Mononuclear cell (primary cell): Measurements from ENCODE around the gene MRPS27. TPM values are rescaled to one million over a fixed set of nuclear protein-coding genes. Genes with fewer than 3 reads are reported as not detected.

Source experiments
- H3K27me3 ChIP-seq: 2 replicates; pipeline ENCODE4 v1.6.0; 2011; ENCODE audit warnings: low read length, control low read depth; ENCODE audit not compliant: insufficient read depth
- H3K4me1 ChIP-seq: 2 replicates; pipeline ENCODE4 v1.5.1; 2011; ENCODE audit warnings: mild to moderate bottlenecking, low read length, control low read depth; ENCODE audit not compliant: insufficient read depth
- H3K4me3 ChIP-seq: 2 replicates; pipeline ENCODE4 v1.5.1; 2011; ENCODE audit warnings: mild to moderate bottlenecking, low read length, moderate library complexity
- H3K9me3 ChIP-seq: 2 replicates; pipeline ENCODE4 v1.5.1; 2011; ENCODE audit warnings: low read depth, mild to moderate bottlenecking, control low read depth, low read length
- total RNA-seq: library from RNA; depleted of rRNA; stranded (reverse); fragments of >200 nt; gene quantifications from one replicate; pipeline ENCODE4 v1.2.3, GENCODE V29; 2012

The MRPS27 gene
- total RNA-seq, 1 donor = 45.1 TPM

DNA sequence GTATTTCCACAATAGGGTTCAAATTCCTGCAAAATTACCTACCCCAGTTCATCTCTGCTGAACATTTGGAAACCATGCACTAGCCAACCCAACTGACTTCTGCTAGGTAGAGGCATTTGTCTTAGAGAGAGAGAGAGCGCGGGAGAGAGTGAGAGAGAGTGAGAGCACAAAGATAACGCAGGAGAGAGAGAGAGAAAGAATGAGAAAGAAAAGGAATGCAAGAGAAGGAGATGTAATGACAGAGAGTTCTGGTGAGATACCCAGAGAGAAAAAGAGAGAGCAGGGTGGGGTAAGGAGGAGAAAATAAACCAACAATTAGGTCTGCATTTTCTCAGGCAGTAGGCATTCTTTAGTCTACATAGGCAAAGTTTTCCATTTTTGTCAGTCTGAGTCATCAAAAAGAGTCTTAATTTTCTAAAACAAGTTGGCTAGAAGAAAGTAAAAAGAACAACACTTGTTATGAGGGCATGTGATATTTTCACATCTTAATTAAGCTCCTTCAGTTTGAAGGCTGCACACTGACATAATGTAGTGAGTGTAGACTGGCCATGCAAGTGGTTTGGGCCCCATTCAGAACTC, 114.5 kb downstream of the MRPS27 start:
- H3K9me3 ChIP-seq = no peaks in the 10 kb centered on the region
- H3K4me3 ChIP-seq = no peak overlapping the region
- H3K4me1 ChIP-seq = no peaks in the 10 kb centered on the region
- H3K27me3 ChIP-seq = no peaks in the 10 kb centered on the region

DNA sequence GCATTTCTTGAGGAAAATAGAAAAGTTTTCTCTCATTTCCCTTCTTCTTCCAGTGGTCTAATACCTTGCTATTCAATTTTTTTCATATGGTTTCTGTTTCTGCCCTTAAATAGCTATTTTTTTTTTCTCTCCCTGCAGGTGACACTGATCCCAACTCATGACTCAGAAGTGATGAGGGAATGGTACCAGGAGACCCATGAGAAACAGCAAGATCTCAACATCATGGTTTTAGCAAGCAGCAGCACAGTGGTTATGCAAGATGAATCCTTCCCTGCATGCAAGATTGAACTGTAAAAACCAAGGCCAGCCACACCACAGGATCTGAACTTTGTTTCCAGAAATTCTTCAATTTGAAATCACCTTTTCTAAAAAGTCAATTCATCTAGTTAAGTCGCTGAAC, 115.1 kb downstream of the MRPS27 start:
- H3K4me3 ChIP-seq = no peak overlapping the region

DNA sequence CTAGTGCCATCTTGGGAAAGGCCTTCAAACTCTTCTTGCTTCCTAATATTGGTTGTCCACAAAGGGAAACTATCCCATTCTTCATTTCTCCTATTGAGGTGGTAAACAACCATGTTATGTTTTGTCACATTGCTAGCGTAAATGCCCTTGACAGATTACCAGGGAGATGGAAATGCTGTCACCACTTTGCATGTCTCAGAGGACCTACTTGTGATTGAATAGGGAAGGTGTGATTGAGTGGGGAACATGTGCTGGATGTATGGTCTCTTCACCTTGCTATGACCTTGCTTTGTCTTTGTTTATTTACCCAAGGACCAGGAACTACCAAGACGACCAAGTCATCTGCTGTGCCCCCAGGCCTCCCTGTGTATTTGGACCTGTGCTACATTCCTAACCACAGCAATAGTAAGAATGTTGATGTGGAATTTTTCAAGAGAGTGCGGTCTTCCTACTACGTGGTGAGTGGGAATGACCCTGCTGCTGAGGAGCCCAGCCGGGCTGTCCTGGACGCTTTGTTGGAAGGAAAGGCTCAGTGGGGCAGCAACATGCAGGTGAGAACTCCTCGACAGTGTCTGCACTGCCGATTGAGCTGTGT, 116.7 kb downstream of the MRPS27 start:
- Histone ChIP-seq H3K27me3 (no peaks in the 10 kb centered on the region), H3K4me3 (no peak overlapping the region), H3K9me3 (no peaks in the 10 kb centered on the region), H3K4me1 (no peaks in the 10 kb centered on the region)

More for the DNA sequence above, 115.1 kb downstream of the MRPS27 start:
- Histone ChIP-seq H3K27me3 (no peaks in the 10 kb centered on the region), H3K4me1 (no peaks in the 10 kb centered on the region), H3K9me3 (no peaks in the 10 kb centered on the region)

DNA sequence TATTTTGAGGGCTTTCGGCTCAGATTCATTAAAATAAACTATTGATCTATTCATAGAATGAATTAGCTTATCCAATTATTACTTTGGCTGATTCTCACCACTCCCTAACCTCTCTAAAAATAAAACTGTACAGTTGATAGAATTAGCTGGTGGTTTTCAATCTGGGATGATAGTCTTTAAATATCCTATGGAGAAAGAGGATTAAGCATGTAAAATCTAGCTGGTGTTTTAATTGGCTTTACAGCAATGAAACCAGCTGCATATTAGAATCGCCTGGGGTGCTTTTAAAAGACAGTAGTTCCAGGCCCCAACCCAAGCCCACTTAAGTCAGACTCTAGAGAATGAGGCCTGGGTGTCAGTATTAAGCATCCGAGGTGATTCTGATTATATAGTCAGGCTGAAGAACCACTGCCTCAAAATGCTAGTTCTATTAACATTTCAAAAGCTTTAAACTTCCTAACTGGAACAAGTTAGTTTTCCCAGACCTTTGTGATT, 117.7 kb downstream of the MRPS27 start:
- H3K27me3 ChIP-seq = no peaks in the 10 kb centered on the region
- no peaks in the 10 kb centered on the region for H3K9me3 ChIP-seq
- H3K4me1 ChIP-seq = no peaks in the 10 kb centered on the region
- no peak overlapping the region for H3K4me3 ChIP-seq

DNA sequence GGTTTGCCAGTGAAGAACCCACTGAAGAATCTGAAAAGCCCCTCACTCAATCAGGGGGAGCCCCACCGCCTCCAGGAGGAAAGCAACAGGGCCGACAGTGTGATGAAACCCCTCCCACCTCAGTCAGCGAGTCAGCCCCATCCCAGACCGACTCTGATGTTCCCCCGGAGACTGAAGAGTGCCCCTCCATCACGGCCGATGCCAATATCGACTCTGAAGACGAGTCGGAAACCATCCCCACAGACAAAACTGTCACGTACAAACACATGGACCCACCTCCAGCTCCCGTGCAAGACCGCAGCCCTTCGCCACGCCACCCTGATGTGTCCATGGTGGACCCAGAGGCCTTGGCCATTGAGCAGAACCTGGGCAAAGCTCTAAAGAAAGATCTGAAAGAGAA, 120.4 kb downstream of the MRPS27 start:
- H3K27me3 ChIP-seq = no peaks in the 10 kb centered on the region
- no peaks in the 10 kb centered on the region for H3K9me3 ChIP-seq
- H3K4me3 ChIP-seq = no peak overlapping the region
- H3K4me1 ChIP-seq = peaks cover 4% of the 10 kb centered on the region

DNA sequence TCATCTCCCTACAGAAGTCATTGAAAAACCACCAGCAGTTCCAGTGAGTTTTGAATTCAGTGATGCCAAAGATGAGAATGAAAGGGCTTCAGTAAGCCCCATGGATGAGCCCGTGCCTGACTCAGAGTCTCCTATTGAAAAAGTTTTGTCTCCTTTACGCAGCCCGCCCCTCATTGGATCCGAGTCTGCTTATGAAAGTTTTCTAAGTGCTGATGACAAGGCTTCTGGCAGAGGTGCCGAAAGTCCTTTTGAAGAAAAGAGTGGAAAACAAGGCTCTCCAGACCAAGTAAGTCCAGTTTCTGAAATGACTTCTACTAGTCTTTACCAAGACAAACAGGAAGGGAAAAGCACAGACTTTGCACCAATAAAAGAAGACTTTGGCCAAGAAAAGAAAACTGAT, 122.6 kb downstream of the MRPS27 start:
- H3K27me3 ChIP-seq = peaks cover 7% of the 10 kb centered on the region
- peaks cover 6% of the 10 kb centered on the region for H3K4me1 ChIP-seq
- no peaks in the 10 kb centered on the region for H3K9me3 ChIP-seq
- no peak overlapping the region for H3K4me3 ChIP-seq

DNA sequence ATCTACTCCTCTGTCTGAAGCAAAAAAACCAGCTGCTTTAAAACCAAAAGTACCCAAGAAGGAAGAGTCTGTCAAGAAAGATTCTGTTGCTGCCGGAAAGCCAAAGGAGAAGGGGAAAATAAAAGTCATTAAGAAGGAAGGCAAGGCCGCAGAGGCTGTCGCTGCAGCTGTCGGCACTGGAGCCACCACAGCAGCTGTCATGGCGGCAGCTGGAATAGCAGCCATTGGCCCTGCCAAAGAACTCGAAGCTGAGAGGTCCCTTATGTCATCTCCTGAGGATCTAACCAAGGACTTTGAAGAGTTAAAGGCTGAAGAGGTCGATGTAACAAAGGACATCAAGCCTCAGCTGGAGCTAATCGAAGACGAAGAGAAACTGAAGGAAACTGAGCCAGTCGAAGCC, 124.5 kb downstream of the MRPS27 start:
- no peak overlapping the region for H3K4me3 ChIP-seq
- peaks cover 6% of the 10 kb centered on the region for H3K4me1 ChIP-seq
- no peaks in the 10 kb centered on the region for H3K9me3 ChIP-seq
- H3K27me3 ChIP-seq = peaks cover 12% of the 10 kb centered on the region

DNA sequence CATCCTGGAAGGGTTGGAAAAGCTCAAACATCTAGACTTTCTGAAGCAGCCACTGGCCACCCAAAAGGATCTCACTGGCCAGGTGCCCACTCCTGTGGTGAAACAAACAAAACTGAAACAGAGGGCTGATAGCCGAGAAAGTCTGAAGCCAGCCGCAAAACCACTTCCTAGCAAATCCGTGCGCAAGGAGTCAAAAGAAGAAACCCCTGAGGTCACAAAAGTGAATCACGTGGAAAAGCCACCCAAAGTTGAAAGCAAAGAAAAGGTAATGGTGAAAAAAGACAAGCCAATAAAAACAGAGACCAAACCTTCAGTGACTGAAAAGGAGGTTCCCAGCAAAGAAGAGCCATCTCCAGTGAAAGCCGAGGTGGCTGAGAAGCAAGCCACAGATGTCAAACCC, 125.2 kb downstream of the MRPS27 start:
- Histone ChIP-seq H3K4me3 (no peak overlapping the region), H3K27me3 (peaks cover 12% of the 10 kb centered on the region), H3K4me1 (peaks cover 6% of the 10 kb centered on the region), H3K9me3 (no peaks in the 10 kb centered on the region)

DNA sequence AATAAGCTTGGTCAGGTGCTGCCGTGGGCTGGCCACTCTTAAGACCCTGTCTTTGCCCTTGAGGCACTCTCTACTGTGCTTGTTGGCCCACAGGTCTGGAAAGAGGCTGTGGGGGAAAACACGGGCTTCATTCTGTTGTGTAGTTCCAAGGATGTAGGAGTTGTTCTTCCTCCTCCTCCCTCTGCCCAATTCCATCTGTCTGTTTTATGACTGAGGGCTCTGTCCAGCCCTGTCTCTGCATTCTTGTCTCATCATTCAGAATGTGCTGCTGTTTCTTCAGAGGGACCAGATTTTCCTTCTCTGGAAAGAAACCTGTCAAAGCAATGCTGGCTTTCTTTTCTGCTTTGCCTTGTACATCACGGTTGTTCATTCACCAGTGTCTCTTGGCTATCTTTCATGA, 128.6 kb downstream of the MRPS27 start:
- Histone ChIP-seq H3K4me3 (no peak overlapping the region), H3K4me1 (peaks cover 6% of the 10 kb centered on the region)

DNA sequence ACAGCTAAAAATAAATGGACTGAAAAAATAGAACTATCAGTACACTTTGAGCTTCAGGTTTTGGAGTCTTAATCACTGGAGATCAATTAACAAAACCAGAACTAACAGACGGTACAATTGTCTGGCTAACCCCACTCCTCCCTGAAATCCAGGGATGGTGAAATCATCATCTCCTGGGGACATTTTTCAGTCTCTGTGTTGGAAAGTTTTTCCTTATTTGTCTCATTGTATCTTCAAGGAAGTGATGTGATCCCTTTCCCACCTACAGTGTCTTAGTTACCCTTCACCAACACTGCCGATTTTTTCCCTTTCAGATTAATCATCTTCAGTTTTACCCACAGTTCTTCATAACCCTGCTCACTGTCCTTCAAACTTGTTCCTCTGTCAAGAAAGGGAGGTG, 130.9 kb downstream of the MRPS27 start:
- Histone ChIP-seq H3K4me3 (no peak overlapping the region), H3K4me1 (no peaks in the 10 kb centered on the region), H3K27me3 (peaks cover 12% of the 10 kb centered on the region), H3K9me3 (no peaks in the 10 kb centered on the region)

More for the DNA sequence above, 128.6 kb downstream of the MRPS27 start:
- Histone ChIP-seq H3K9me3 (no peaks in the 10 kb centered on the region), H3K27me3 (peaks cover 12% of the 10 kb centered on the region)

DNA sequence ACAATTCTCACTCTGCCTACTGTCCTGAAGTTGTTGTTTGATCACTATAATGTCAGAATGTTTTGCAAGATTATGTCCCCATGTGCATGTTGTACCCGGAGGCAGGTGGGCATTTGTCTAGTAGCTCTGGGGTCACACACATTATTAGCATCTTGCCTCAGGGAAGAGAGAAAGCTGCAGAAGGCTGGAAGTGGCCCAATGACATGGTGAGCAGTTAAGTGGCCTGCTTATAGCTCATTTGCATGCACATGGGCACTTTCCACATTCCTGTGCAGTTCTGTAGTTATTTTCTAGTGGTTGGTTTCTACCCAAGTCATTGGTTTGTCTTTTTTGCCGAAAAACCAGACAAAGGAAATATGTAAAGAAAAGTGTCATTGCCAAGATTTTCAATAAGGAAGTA, 131.9 kb downstream of the MRPS27 start:
- Histone ChIP-seq H3K4me3 (no peak overlapping the region), H3K4me1 (no peaks in the 10 kb centered on the region), H3K27me3 (peaks cover 9% of the 10 kb centered on the region), H3K9me3 (no peaks in the 10 kb centered on the region)

DNA sequence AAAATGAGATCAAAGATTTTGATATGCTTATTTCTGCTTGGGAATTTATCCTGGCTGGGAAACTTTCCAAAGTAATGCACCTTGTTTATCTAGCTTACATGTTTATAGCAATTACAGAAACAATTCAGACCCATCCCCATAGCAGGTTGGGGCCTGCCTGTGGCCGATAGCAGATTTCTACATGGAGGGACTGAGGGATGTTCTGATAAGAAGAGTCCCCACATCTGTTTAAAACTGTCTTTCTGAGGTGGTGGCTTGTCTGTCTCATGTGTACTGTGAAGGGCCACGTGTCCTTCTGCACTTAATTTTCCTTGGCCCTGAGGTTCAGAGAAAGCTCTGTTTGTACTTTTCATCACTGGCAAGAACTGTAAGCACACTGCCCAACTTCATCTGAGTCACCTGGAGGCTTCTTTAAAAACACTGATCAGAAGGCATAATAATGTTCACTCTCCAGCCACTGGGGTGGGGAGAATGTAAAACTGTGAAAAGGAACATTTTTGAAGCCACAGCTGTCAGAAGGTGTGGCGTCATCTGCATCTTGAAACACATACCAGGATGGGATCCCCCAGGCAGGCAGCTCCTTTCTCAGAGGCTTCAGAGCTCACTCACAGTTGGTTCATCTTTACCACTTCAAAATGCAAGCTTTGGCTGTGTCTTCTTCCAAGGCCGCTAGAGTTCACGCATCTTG, 132.5 kb downstream of the MRPS27 start:
- no peaks in the 10 kb centered on the region for H3K9me3 ChIP-seq

DNA sequence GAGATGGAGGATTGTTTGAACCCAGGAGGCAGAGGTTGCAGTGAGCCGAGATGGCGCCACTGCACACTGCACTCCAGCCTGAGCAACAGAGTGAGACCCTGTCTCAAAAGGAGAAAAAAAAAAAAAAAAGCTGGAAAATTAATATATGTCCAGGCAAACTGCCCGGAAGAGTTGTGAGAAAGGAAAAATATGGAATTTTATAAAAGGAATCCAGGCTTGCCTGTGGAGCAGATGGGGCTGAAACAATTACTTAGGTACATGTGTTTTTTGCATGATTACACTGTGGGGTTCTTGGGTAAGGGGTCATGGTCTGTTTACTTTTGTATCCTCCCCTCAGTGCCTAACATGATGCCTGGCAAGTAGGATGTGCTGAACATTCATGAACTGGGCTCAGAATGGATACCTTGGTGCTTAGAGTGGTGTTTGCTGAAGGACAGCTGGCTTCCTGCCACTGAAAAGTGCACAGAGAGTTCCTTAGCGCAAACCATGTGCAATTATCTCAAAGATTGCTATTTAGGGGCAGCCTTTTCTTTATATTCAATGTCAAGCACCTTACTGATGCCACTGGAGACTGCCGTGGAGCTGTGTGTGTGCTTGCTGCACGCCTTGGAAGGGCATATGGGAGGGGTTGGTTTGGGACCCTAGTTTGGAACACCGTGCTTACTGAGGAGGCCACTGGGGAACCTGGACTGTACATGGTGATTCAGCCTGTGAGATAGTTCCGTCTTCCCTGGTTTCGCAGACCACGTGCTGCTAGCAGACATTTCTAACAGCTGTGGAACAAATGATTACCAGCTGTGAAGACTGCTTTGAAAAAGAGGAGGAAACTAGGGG, 134.3 kb downstream of the MRPS27 start:
- H3K9me3 ChIP-seq = no peaks in the 10 kb centered on the region
- no peaks in the 10 kb centered on the region for H3K4me1 ChIP-seq
- no peaks in the 10 kb centered on the region for H3K27me3 ChIP-seq
- H3K4me3 ChIP-seq = no peak overlapping the region

More for the DNA sequence above, 132.5 kb downstream of the MRPS27 start:
- Histone ChIP-seq H3K4me3 (no peak overlapping the region), H3K27me3 (peaks cover 6% of the 10 kb centered on the region), H3K4me1 (no peaks in the 10 kb centered on the region)

DNA sequence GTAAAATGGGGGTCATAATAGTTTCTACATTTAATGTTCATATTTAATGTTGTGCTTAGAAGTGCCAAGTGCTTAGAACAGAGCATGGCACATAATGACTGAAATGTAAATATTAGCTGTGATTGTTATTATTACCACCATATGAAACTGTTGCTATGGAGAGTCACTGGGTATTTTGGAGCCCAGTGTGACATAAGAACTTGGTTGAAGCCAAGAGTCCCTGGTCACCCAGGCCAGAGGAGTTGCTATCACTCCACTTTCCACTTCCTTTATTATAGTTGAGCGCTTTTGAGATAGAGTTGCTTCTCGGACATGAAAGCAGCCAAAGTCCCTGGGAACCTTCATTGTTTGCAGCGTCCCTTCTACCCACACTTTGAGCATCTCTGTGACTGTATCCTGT, 135.6 kb downstream of the MRPS27 start:
- no peaks in the 10 kb centered on the region for H3K9me3 ChIP-seq
- H3K4me1 ChIP-seq = no peaks in the 10 kb centered on the region
- H3K4me3 ChIP-seq = no peak overlapping the region
- H3K27me3 ChIP-seq = no peaks in the 10 kb centered on the region

DNA sequence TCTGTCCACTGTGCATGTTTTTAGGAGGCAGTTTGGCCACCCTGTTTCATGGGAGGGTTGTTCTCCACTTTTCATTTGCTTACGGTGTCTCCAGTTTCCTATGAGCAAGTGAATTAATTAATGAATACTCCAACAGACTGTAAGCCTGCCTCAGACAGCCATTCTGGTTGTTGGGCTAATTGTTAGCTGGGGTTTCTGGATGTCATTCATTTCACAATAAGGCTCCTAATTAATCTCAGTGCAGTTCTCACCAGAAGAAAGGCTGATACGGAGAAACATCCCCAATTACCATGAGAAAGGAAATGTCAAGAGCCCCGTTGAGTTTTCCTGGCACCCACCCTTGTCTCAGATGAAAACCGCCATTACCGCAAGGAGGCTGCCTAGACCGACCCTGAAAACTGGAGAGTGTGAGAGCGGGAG, 136.9 kb downstream of the MRPS27 start:
- H3K4me1 ChIP-seq = no peaks in the 10 kb centered on the region
- no peak overlapping the region for H3K4me3 ChIP-seq
- H3K27me3 ChIP-seq = no peaks in the 10 kb centered on the region
- no peaks in the 10 kb centered on the region for H3K9me3 ChIP-seq
